GM12878 (cell line): ENCODE measurements around the gene HSD11B1. TPM values are rescaled to one million over a fixed set of nuclear protein-coding genes. Genes with fewer than 3 reads are reported as not detected.

Experiments used
- BMI1 ChIP-seq: fragments of 450-650 bp; IDR thresholded peaks from 2 replicates; pipeline ENCODE4 v1.6.1; 2016; ENCODE audit warnings: mild to moderate bottlenecking, moderate library complexity, borderline replicate concordance
- POLR2AphosphoS5 ChIP-seq: IDR thresholded peaks from 2 replicates; pipeline ENCODE4 v1.6.1; 2011; ENCODE audit warnings: mild to moderate bottlenecking, low read length, inconsistent platforms
- WRNIP1 ChIP-seq: IDR thresholded peaks from 2 replicates; pipeline ENCODE4 v1.6.1; 2011; ENCODE audit warnings: low read depth, low read length, improper control_type of control experiment, borderline replicate concordance
- ZBTB40 ChIP-seq: fragments of 450-650 bp; IDR thresholded peaks from 2 replicates; pipeline ENCODE4 v1.6.1; 2016; ENCODE audit warnings: mild to moderate bottlenecking, moderate library complexity, borderline replicate concordance
- ZNF687 ChIP-seq: fragments of 450-650 bp; IDR thresholded peaks from 2 replicates; pipeline ENCODE4 v1.6.1; 2017; ENCODE audit warnings: mild to moderate bottlenecking, moderate library complexity
- polyA plus RNA-seq, 11 experiments: library from polyadenylated mRNA; depleted of rRNA in 4 of 11; unstranded in 6 of 11; stranded (reverse) in 5 of 11; fragments of >200 nt; fragmentation: Nextera tagmentation in 4 of 11; fragmentation: Illumina TruSeq in 1 of 11; extraction: Ambion mirVana in 4 of 11; extraction: Trizol in 1 of 11; gene quantifications; 1 replicate in 1 of 11; 2 replicates in 10 of 11; pipeline versions ENCODE4 v1.2.1 to v1.2.3, GENCODE V29; 2011 to 2016; ENCODE audit warnings: inconsistent platforms in 2 of 11, missing spikeins in 2 of 11, low read depth in 1 of 11
- total RNA-seq, 4 experiments: library from RNA; depleted of rRNA in 3 of 4; stranded (reverse); fragments of >200 nt in 3 of 4; fragmentation: Illumina TruSeq in 1 of 4; extraction: Trizol in 1 of 4; gene quantifications; 2 replicates each; pipeline versions ENCODE4 v1.2.1 to v1.2.3, GENCODE V29; 2013 to 2021

HSD11B1 gene
- total and polyA plus RNA-seq, 10 of the 15 experiments (the other 5 are each of a cell fraction or from before 2014, with no cell fraction given) = 0.04 to 0.27 (median 0.15) TPM; not detected in 7

DNA sequence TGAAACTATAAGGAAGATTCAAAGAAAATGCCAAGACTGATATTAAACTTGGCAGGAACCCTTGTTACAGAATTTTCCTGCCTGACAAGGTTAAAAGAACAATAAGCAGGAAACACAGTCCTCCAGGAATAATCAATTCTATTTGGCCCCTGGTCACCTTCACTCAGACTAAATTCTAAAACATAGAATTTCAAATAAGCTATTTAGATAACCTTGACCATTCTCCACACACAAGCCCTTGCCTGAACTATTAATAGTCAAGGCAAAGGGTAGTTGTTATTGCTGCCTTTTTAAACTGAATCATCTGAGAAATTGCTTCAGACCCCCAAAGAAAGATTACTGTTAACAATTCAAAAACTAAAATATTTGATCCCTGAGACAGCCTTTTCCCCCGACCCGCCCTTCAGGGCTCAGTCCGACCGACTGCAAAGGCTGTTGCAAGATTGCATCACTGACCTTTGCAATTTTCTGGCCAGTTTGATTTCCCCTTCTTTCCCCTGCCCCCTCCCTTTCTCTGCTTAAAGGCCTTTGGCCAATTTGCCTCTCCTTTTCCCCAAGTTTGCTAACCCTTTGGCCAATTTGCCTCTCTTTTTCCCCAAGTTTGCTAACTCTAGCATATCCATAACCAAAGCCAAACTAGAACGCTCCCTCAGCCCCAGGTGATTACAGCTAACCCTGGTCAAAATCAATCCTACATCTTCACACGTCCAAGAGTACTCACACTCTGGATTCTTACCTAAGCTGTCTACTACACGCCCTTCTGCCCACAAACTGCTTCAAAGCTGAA, 30.8 kb upstream of the HSD11B1 start (continued):
- TF ChIP-seq POLR2AphosphoS5 = no peak
- no peak for TF ChIP-seq WRNIP1
- peak; percentile 35; the same call in 1 of the 2 replicates for TF ChIP-seq ZBTB40
- no peak for TF ChIP-seq BMI1
- no peak; the same call in 1 of the 2 replicates for TF ChIP-seq ZNF687
